ENCODE data around the gene FPGS.
"Not testable (repeated sequence)": the region's sequence is repeated elsewhere in the genome, so short reads cannot be mapped to it uniquely, and the experiment has no call there.

The FPGS gene

GRCh38 chr9:127771570-127772189 lies 31.0 kb upstream of the FPGS start:
- DNase-seq = no peak

GRCh38 chr9:127772603-127773002 lies 30.1 kb upstream of the FPGS start:
- DNase-seq = no peak

- no peak for DNase-seq
These were observed 29.4 kb upstream of the FPGS start for GRCh38 chr9:127773272-127773671.

GRCh38 chr9:127773981-127774380 lies 28.7 kb upstream of the FPGS start:
- no peak for DNase-seq

- DNase-seq = no peak
These were observed 26.3 kb upstream of the FPGS start for GRCh38 chr9:127776195-127776923.

- DNase-seq = no peak
These were observed 25.8 kb upstream of the FPGS start for GRCh38 chr9:127776924-127777289.

- DNase-seq = no peak
These were observed 25.2 kb upstream of the FPGS start for GRCh38 chr9:127777368-127777980.

- no peak for DNase-seq
These were observed 24.2 kb upstream of the FPGS start, which contains the start of gene SH2D3C for GRCh38 chr9:127778280-127779135. TSS of gene SH2D3C (minus strand) at chr9:127778666. CDS start at chr9:127778627, 39 bp downstream.

GRCh38 chr9:127779136-127779981 lies 23.3 kb upstream of the FPGS start:
- DNase-seq = no peak

GRCh38 chr9:127780126-127780885 lies 22.4 kb upstream of the FPGS start:
- no peak for DNase-seq

- not testable (repeated sequence) for DNase-seq
These were observed 21.8 kb upstream of the FPGS start for GRCh38 chr9:127780909-127781308.

GRCh38 chr9:127781806-127782205 lies 20.9 kb upstream of the FPGS start:
- DNase-seq = no peak

- DNase-seq = no peak
These were observed 19.3 kb upstream of the FPGS start for GRCh38 chr9:127783111-127784008.

- DNase-seq = peak; percentile 74
These were observed 17.4 kb upstream of the FPGS start for GRCh38 chr9:127785023-127785932.

GRCh38 chr9:127785933-127786772 lies 16.5 kb upstream of the FPGS start, which contains the start of gene CDK9:
TSS of gene CDK9 (plus strand) at chr9:127786034. CDS start at chr9:127786149, 115 bp downstream.
- DNase-seq = peak; percentile 91

GRCh38 chr9:127786773-127787104 lies 15.9 kb upstream of the FPGS start:
- DNase-seq = no peak

- no peak for DNase-seq
These were observed 14.2 kb upstream of the FPGS start for GRCh38 chr9:127788337-127789011.

- no peak for DNase-seq
These were observed 13.5 kb upstream of the FPGS start for GRCh38 chr9:127789179-127789578.

Measured in fibroblast of skin of right biceps (primary cell).